NCI-H2227 (cell line): ENCODE data around the gene ZNF367.
"Not testable (repeated sequence)": the region's sequence is repeated elsewhere in the genome, so short reads cannot be mapped to it uniquely, and the experiment has no call there.

ENCODE experiments used
- DNase-seq: peaks from one replicate; lab custom pipeline; 2025; ENCODE audit not compliant: unreplicated experiment; lab: John Stamatoyannopoulos, UW

ZNF367 gene

DNA sequence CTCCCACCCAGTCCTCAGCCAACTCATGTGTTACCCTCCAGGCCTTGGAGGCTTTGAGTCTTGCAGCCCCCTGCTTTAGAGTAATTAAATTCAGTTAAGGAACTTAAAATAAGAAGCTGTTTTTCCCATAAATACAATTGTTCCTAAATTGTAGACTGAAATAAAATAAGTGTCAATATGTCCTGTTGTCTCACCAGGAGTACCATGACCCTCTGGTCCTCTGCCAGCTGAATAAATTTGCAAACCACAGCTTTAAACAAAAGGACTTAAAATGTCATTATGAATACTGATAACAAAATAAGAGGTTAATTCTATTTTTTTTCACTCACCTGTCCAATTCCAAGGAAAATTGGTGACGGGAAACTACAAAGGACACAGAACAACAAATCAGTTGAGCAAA, 50.2 kb downstream of the ZNF367 start:
- no peak for DNase-seq

DNA sequence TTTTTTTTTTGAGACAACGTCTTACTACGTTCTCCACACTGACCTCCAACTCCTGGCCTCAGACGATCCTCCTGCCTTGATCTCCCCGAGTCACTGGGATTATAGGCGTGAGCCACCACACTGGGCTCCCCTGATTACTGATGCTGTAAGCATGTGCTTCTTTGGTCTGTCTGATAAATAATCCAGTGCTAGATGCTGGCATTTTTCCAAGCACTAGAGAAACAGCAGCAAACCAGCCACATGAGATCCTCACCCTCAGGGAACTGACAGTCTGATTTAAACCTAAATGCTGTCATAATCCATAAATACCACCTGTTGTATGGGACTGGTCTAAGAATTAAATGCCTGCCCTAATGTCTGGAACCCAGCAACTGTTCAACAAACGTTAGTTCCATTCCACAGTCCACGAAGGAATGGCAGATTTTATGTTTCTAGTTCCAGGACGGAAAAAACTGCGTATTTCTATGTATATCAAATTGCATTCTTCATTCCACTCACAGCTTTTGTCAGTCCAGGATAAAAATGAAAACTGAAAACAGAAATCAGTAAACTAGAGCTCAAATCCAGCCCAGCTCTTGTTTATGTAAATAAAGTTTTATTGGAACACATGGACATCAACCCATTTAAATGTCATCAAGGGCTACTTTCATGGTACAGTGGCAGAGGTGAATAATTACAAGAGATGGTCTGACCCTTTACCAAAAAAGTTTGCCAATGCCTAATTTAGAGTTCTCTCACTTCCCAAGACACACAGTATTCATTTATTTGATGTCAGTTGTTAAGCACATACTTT, 54.8 kb downstream of the ZNF367 start:
- no peak for DNase-seq

DNA sequence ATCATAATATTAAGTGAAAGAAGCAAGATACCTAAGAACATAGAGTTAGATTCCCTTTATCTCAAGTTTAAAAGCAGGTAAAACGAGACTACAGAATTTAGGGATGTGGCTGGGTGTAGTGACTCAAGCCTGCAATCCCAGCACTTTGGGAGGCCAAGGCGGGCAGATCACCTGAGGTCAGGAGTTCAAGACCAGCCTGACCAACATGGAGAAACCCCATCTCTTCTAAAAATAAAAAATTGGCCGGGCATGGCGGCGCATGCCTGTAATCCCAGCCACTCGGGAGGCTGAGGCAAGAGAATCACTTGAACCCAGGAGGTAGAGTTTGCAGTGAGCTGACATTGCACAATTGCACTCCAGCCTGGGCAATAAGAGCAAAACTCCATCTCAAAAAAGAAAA, 56.1 kb downstream of the ZNF367 start:
- not testable (repeated sequence) for DNase-seq

GRCh38 chr9:96361668-96362067, 56.5 kb downstream of the ZNF367 start:
- no peak for DNase-seq

DNA sequence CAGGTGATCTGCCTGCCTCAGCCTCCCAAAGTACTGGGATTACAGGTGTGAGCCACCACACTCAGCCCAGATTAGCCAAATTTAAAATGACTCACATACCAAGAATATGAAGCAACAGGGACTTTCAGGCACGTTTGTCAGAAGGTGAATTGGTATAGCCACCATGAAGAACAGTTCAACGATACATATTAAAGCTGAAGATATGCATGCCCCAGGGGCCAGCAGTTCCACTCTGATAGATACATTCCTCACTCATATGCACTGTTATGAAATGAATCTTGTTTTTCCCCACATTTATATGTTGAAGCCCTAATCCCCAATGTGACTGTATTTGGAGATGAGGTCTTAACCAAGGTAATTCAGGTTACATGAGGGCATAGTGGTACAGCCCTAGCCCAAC, 57.2 kb downstream of the ZNF367 start:
- DNase-seq = no peak

DNA sequence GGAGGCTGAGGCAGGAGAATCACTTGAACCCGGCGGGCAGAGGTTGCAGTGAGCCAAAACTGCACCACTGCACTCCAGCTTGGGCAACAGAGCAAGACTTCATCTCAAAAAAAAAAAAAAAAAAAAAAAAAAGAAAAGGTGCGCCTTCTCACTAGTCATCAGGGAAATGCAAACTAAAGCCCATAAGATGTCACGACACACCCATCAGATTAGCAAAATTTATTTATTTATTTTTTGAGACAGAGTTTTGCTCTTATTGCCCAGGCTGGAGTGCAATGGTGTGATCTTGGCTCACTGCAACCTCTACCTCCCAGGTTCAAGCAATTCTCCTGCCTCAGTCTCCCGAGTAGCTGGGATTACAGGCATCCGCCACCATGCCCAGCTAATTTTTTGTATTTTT, 57.6 kb downstream of the ZNF367 start:
- DNase-seq = not testable (repeated sequence)

DNA sequence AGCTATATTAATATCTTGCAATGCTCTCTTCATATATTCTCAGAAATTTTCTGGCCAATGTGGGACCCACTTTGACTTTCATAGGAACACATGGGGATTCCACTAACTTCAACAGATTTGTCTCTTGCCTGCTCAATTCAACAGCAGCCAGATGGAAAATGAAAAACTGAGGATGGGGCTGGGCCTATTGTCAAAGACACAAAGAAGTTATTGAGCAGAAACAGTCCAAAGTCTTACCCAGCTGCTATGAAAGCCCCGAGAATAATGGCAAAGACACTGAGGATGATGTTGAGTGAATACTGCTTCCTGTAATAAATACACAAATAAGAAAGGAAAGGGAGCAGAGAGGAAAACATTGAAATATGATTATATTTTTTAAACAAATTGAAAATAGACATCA, 67.3 kb downstream of the ZNF367 start:
- no peak for DNase-seq

GRCh38 chr9:96348261-96348660, 69.9 kb downstream of the ZNF367 start:
- no peak for DNase-seq

- DNase-seq = no peak
Observed at GRCh38 chr9:96345551-96345950, 72.6 kb downstream of the ZNF367 start.

DNA sequence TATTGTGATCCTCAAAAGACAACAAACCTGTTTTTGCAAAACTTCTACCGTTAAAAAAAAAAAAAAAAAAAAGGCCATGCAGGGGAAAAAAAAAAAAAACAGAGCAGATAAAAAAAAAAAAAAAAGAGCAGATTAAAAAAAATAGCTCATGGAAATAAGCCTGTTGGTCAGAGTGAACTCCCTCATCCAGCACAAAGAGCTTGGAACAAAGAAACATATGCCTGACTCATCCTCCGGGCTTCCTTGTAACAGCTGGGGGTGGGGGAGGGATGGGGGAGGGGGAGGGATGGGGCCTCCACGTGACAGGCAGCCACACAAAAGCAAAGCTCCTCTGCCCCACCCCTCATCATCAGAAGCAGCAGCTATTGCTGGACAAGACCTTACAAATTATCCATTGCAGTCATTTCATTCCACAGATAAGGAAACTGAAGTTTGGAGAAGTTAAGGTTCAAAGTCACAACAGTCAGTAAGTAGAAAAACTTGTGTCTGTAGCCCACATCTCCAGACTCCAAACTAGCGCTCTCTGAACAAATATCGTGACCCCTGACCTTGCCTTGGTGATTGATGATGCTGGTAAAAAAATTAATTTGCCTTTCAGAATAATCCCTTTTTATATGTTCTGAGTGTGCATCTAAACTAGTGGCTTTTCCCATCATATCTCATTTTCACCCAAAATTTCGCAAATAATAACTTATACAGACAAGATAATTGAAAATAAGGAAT, 73.6 kb downstream of the ZNF367 start:
- peak; percentile 40 for DNase-seq

DNA sequence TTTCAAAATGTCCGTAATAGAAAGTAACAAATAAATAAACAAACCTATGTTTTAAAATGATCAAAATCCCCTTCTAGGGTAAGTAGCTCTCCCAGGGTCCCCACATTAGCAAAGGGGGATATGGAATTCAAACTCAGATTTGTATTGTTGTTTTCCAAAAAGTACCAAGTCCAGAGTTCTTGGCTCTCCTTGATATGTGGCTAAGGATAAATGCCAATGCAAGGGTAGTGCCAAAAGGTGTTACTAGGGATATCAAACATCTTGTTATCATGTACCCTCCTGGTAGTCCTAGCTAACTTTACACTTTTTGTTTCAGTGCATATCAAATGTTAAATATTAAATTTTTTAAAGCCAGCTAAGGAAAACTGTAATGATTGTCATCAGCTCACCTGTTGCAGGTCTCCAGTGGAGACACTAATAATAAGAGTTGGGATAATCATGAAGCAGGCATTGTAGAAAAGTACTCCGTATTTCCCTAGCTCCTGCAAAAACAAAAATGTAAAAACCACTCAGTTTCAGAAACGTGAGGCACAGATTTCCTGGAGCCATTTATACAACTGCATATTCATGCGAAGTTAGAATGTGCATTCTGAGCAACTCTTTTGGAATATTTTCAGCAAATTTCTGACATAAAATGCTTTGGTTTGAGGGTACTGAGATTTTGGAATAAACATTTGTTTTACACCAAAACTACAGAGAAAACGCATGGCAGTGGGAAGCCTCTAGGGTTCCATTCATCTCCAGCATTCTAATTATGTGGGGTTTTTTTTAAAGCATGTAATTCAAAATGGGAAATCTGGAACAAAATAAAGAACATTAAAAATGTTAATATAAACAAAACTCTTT, 74.4 kb downstream of the ZNF367 start:
- no peak for DNase-seq

GRCh38 chr9:96342571-96343245, 75.5 kb downstream of the ZNF367 start:
- DNase-seq = no peak

DNA sequence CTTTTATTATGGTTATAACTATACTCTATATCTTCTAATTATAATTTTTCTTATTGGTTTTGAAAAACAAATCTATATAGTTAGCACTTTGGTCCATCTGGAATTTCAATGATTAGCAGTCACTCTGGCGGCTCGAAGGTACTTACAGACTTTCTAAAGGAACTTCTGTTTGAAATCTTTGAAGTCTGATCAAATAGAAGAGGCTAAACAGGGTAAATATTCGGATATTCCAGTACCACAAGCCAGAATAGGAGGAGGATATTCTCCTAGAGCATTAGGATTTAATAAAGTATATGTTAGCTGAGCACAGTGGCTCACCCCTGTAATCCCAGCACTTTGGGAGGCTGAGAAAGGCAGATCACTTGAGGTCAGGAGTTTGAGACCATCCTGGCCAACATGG, 77.5 kb downstream of the ZNF367 start:
- DNase-seq = no peak

GRCh38 chr9:96338299-96338698, 79.9 kb downstream of the ZNF367 start:
- DNase-seq = no peak
